ENCODE results near the gene MUC5B. TPM values are rescaled to one million over a fixed set of nuclear protein-coding genes. Genes with fewer than 3 reads are reported as not detected.

Gene MUC5B
- total RNA-seq, 1 experiment from 2014 or later = 2.1 TPM

GRCh38 chr11:1238767-1239595 is 16.1 kb downstream of the MUC5B start:
- Histone ChIP-seq H3F3A (ENCODE audit: insufficient read depth, low read depth) (no peaks in the 10 kb centered on the region; the same call in 1 of the 2 replicates), H2AFZ (no peak overlapping the region), H4K20me1 (ENCODE audit: insufficient read depth) (no peaks in the 10 kb centered on the region), H3K9me2 (ENCODE audit: insufficient read depth) (no peaks in the 10 kb centered on the region), H3K27ac (no peak overlapping the region), H3K79me2 (ENCODE audit: low read depth) (no peaks in the 10 kb centered on the region), H3K4me2 (no peak overlapping the region), H3K4me1 (replicated peaks; ENCODE audit: insufficient read depth) (0 out of 2 replicates have a peak, but pooled peaks cover 4% of the 10 kb centered on the region), H3K9me3 (ENCODE audit: insufficient read depth, low read depth) (no peaks in the 10 kb centered on the region), H3K27me3 (ENCODE audit: insufficient read depth, low read depth) (no peaks in the 10 kb centered on the region), H3K36me3 (ENCODE audit: low read depth) (no peaks in the 10 kb centered on the region), H3K4me3 (no peak overlapping the region)
- POLR2A ChIA-PET (ENCODE audit: unreplicated experiment) = no interaction called here
- BruUV-seq (replicated peaks) = no TSS peak
- TF ChIP-seq CTCF (conservative IDR thresholded peaks at IDR 0.05) (no peak), EZH2 (IDR thresholded peaks at IDR 0.05; ENCODE audit: low read depth) (no peak)
- CTCF ChIA-PET = no interaction called here
- no peak for DNase-seq
- intact Hi-C loops (cut with micrococcal nuclease; ENCODE audit: unreplicated experiment) = no loop called here

- BruUV-seq (replicated peaks) = no TSS peak
- Histone ChIP-seq H4K20me1 (ENCODE audit: insufficient read depth) (no peaks in the 10 kb centered on the region), H3K27ac (no peak overlapping the region), H2AFZ (no peak overlapping the region), H3K36me3 (ENCODE audit: low read depth) (no peaks in the 10 kb centered on the region), H3K4me2 (no peak overlapping the region), H3K27me3 (ENCODE audit: insufficient read depth, low read depth) (no peaks in the 10 kb centered on the region), H3K9me3 (ENCODE audit: insufficient read depth, low read depth) (no peaks in the 10 kb centered on the region), H3F3A (ENCODE audit: insufficient read depth, low read depth) (no peaks in the 10 kb centered on the region; the same call in 1 of the 2 replicates), H3K9me2 (ENCODE audit: insufficient read depth) (no peaks in the 10 kb centered on the region), H3K4me1 (replicated peaks; ENCODE audit: insufficient read depth) (0 out of 2 replicates have a peak, but pooled peaks cover 4% of the 10 kb centered on the region), H3K79me2 (ENCODE audit: low read depth) (no peaks in the 10 kb centered on the region), H3K4me3 (no peak overlapping the region)
- ChIA-PET POLR2A (ENCODE audit: unreplicated experiment) (no interaction called here), CTCF (no interaction called here)
- TF ChIP-seq CTCF (conservative IDR thresholded peaks at IDR 0.05) (no peak), EZH2 (IDR thresholded peaks at IDR 0.05; ENCODE audit: low read depth) (no peak)
- intact Hi-C loops (cut with micrococcal nuclease; ENCODE audit: unreplicated experiment) = no loop called here
- no peak for DNase-seq
Measured at GRCh38 chr11:1239596-1240205, 16.8 kb downstream of the MUC5B start.

- Histone ChIP-seq H3K27ac (no peak overlapping the region), H3K79me2 (ENCODE audit: low read depth) (no peaks in the 10 kb centered on the region), H3K9me3 (ENCODE audit: insufficient read depth, low read depth) (no peaks in the 10 kb centered on the region), H3K9me2 (ENCODE audit: insufficient read depth) (no peaks in the 10 kb centered on the region), H3K4me3 (no peak overlapping the region), H3K4me1 (replicated peaks; ENCODE audit: insufficient read depth) (0 out of 2 replicates have a peak, but pooled peaks cover 4% of the 10 kb centered on the region), H3K4me2 (no peak overlapping the region), H3F3A (ENCODE audit: insufficient read depth, low read depth) (no peaks in the 10 kb centered on the region; the same call in 1 of the 2 replicates), H3K36me3 (ENCODE audit: low read depth) (no peaks in the 10 kb centered on the region), H4K20me1 (ENCODE audit: insufficient read depth) (no peaks in the 10 kb centered on the region), H3K27me3 (ENCODE audit: insufficient read depth, low read depth) (no peaks in the 10 kb centered on the region), H2AFZ (no peak overlapping the region)
- ChIA-PET POLR2A (ENCODE audit: unreplicated experiment) (no interaction called here), CTCF (interaction anchor here (0.6 kb wide), 1 partner anchor 305 kb away, joined by 4 read pairs; no protein-coding TSS in a partner anchor)
- DNase-seq = no peak
- intact Hi-C loops (cut with micrococcal nuclease; ENCODE audit: unreplicated experiment) = no loop called here
- TF ChIP-seq EZH2 (IDR thresholded peaks at IDR 0.05; ENCODE audit: low read depth) (no peak), CTCF (conservative IDR thresholded peaks at IDR 0.05) (no peak)
- BruUV-seq (replicated peaks) = no TSS peak
Measured at GRCh38 chr11:1240771-1241170, 17.9 kb downstream of the MUC5B start.

Measured in PC-9 (cell line).